Stimulated activated CD8-positive, alpha-beta memory T cell treated with anti-CD3 and anti-CD28 coated beads, Interleukin-12 subunit alpha, Interleukin-12 subunit beta, amount 100 ng/mL, for 1 hour (primary cell): ENCODE results near the gene OR9Q1.

ENCODE experiments used
- DNase-seq: peaks from one replicate; pipeline ENCODE4 v3.0.0-alpha.2; 2020; ENCODE audit warnings: low read depth

Gene OR9Q1

DNA sequence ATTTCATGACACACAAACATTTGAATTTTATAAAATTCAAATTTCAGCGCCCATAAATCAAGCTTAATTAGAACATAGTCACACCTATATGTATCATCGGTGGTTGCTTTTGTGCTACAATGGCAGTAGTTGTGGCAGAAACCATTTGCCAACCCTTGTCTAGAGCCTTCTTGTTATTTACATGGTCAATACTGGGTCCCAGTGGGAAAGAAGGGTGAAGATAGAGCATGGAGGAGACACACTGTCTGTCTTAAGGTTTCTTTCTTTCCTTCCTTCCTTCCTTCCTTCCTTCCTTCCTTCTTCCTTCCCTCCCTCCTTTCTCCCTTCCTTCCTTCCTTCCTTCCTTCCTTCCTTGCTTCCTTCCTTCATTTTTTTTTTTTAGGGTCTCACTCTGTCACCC is 10.8 kb downstream of the OR9Q1 start:
- DNase-seq, result no peak

GRCh38 chr11:58039589-58039988 is 15.9 kb downstream of the OR9Q1 start:
- DNase-seq, result no peak

DNA sequence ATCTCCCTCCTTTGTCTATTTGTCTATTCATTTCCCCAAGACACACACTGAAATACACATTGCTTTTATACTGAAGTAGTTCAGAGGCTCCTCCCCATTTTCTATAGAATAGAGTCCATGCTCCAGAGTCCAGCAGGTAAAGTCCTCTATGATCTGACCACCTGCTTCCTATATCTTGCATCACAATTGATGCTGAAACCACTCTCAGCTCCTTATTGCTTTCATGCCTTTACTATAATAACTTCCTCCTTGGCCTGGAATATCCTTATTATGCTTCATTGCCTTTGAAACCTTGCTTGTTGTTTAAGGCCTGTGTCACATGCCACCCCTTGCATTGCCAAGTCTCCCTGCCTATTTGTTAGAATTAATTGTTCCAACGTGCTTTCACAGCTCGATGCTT is 19.7 kb downstream of the OR9Q1 start:
- DNase-seq, result no peak

DNA sequence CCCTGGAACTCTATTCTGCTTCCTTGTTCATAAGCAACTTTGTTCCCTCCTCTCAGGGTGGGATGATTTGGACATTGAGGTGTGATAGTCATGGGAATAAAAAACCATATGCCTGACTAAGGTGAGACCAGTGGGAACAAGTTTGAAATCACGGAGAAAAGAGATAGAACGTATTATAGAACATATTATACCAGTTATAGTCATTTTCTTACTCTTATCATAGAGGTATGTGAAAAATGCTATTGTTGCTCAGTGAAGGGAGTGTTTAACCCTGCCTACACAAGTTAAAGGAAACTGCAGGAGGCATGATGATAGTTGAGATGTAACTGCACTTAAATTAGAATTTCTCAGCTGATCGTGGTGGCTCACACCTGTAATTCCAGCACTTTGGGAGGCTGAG is 22.6 kb downstream of the OR9Q1 start:
- no peak for DNase-seq

DNA sequence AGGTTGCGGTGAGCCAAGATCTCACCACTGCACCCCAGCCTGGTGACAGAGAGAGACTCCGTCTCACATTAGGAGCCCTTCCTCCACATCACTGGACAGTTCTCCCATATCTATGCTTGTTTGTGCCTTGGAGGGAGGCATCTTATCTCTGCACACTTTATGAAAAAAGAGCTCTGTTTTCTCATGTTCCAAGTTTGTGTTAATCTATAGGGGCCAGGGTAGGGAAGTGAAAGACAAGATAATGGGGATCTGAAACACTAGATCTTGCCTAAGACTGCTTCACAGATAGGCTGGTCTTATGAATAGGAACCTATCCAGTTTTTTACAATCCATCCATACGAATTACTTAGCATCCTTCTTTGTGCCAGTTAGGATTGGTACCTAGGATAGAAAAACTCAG is 24.1 kb downstream of the OR9Q1 start:
- DNase-seq, result no peak

- no peak for DNase-seq
Observed at GRCh38 chr11:58055806-58056401, 32.2 kb downstream of the OR9Q1 start.

DNA sequence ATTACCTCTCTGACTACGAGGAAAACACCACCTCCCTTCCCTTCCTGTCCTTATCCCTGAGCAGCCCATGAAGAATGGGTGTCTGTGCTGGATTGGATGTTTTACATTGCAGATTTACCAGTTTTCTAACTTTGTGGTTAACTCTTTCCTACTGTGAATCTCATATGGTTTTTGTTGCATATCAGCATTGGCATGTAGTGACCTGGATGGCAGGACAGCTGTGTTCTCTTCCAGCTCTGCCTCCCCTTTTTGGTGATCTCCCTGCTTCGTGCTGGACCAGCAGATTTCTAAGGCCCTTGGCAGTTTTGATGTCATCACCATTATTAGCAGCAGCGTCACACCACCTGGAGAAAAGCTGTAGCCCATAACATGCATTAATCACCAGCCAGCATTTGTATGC is 33.8 kb downstream of the OR9Q1 start:
- no peak for DNase-seq

DNA sequence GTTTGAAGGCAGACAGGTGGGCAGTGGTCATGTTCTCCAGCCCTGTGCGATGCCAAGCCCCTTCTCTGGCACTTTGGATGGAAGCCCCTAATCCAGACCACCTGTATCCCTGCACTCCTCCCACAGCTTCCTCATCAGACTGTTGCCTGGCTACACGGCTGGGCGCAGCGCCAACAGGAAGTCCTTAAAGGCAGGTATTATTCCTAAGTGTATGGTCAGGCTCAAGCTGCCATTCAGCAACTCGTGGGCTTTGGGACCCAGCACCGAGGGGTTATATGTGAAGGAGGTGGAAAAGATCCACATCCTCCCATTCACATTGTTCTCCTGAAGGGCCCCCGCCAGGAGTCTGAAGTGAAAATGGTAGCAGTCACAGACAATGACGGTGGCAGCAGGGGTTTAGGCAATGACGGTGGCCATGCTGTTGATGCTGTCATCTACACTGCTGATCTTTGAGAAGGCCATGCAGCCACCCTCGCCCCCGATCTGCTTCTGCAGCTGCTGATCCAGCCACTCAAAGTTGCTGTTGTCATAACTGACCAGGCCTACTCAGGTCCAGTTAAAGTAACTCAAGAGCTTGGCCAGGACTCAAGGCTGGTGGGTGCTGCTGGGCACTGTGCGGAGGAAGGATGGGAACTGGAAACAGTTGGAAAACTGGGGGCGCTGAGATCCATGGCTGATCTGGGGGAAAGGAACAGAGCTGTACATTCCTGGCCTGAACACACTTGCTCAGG is 34.8 kb downstream of the OR9Q1 start:
- no peak for DNase-seq

DNA sequence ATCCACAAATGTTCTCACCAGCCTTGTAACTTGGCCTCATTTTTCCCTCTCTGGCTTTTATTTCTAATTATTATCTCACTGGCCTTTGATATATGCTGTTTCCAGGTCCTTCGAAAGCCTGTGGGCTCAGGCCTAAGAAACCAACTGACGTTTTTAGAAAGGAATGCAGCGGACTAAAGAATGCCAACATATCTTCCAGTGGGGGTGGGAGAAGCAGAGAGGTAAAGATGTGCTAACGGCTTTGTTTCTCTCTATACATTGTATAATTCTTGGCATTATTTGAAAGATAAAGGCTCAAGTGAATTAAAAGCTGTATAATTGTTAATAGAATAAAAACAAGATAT is 35.3 kb downstream of the OR9Q1 start:
- DNase-seq, result no peak

DNA sequence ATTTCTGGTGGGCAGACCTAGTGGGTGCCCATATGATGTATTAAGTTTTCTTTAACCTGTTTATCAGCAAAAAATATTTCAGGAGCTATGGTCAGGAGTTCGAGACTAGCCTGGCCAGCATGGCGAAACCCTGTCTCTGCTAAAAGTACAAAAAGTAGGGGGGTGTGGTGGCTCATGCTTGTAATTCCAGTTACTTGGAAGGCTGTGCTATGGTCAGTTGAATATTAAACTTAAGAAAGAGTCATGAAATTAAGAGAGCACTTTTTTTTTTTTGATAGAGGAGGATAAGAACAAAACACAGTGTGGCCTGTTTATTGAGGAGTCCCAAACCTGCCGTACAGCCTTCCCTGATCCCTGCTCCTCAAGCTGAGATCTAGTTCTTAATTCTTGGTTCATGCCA is 36.9 kb downstream of the OR9Q1 start:
- no peak for DNase-seq

- no peak for DNase-seq
Observed at GRCh38 chr11:58060939-58061672, 37.4 kb downstream of the OR9Q1 start.

GRCh38 chr11:58061813-58062212 is 38.1 kb downstream of the OR9Q1 start:
- no peak for DNase-seq

DNA sequence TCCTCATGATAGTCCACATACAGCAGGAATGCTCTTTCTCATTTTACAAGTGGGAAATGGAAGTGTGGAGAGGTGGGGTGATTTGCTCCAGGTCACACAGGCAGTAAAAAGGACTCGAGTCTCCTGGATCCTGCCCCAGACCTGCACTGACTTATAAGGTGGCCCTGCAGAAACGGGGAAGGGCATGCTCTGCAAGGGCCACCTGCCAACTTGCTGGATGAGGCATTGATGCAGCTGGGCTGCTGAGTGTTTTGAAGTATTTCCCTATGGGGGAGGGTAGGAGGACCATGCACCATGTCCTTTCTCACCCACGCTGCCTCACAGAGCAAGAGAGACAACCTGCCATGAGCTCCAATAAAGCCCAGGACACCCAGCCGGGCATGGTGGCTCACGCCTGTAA is 44.0 kb downstream of the OR9Q1 start:
- DNase-seq, result no peak

- DNase-seq, result no peak
Observed at GRCh38 chr11:58068655-58069054, 45.0 kb downstream of the OR9Q1 start.

DNA sequence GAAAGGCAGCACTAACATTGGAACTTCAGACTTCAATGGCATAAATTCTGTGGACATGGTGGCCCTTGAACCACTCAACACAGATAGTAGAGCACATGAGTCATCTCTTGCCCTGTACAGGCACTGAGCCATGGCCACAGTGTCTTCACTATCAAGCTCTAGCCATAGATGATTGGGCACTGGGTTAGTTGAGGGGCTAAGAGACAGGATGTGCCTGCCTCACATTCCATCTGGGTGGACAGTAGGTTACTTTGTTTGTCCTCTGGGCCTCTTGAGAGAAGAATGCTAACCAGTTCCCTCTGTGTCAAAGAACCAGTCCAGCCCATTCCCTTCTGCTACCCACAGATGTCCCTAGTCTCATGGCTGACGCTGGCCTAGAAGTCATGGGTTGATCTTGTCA is 46.9 kb downstream of the OR9Q1 start:
- no peak for DNase-seq

- no peak for DNase-seq
Observed at GRCh38 chr11:58075781-58076180, 52.1 kb downstream of the OR9Q1 start.

- no peak for DNase-seq
Observed at GRCh38 chr11:58086528-58086927, 62.8 kb downstream of the OR9Q1 start.

GRCh38 chr11:58097437-58097836 is 73.8 kb downstream of the OR9Q1 start:
- DNase-seq, result no peak

DNA sequence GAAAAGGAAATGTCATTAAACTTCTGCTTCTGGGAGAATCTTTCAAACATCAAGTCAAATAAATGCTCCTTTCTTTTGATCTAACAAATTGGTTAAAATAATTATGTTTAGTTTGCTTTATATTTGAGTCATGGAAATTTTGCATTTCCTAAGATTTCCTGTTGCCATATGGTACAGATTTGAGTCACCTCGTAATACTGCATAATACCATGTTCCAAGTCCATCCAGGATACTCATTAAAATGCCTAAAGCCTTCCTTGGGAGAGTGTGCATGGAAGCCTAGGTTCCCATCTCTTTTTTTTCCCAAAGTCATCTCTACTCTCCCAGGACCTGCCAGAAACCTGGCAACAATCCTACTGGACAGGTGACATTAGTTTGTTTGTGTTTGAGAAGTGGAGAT is 97.4 kb downstream of the OR9Q1 start:
- no peak for DNase-seq

DNA sequence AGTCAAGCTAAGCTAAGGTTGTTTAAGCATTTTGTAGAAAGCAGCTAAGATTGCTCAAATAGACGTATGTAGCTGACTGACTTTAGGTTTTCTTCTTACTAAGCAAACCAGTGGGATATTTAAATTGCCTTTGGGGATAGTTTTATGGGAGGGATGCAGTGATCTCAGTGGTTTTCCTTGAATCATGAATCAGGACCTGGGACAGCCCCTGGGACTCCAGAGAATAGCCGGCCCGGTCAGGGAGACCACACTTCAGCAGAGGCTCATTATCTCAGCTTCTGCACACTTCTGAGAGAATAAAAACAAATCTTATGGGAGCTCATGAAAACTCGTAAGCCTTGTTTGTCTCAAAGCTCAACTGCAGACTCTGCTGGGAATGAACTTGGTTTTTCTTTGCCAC is 101.8 kb downstream of the OR9Q1 start, which contains the start of gene OR9I1:
Gene OR9I1 (minus strand): TSS at position 62 of the 400 bp plus-strand sequence. CDS start 6,086 bp downstream, outside the sequence.
- no peak for DNase-seq

DNA sequence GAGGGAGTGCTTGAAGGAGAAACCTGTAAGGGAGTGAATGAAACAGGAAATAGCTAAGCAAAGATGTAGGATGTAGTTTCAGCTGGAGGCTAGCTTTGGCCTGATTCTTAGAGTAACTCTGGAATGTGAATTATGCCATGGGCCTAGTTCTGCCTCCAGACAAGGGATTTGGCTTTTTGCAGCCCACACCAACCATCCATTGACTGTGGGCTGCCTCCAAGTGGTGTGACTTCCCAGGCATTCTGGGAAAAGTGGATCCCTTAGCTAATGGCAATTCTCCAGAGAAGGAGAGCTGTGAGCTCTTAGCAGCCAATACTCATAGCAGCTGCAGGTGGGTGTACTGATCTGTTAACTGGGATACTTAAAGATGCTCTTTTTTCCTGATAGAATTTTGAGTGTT is 103.7 kb downstream of the OR9Q1 start:
- DNase-seq, result no peak

DNA sequence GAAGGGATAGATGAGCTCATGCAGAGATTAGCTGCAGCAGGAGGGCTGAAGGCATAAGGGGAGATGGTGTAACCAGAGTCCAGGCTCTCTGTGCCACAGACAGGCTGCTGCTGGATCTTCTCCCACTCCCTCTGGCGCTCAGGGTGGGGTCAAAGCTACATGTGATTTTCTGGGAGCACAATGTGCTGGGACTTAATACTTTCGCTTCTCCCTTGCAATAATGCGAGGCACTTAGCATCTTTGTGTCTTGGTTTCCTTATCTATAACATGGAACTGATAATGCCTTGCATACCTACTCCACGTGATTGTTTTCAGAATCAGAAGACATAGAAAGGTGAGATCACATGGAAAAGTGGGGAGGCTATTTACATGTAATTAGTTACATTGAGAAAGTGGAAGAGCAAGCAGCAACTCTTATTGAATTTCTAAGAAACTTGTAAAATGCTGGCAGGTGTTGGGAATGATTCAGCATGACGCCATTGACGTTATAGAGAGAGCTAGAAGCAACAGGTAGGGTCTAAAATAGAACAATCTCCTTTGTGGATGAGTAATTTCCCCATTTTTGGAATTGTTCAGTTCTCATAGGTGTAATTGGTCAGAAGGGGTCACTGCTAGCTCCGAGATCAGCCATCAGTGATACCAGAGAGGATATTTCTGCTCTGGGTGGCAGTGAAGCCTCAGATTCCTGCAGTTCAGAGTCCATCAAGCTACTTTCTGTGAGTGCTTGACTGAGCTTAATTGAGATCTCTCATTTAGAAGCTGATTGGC is 109.8 kb downstream of the OR9Q1 start:
- DNase-seq, result no peak

DNA sequence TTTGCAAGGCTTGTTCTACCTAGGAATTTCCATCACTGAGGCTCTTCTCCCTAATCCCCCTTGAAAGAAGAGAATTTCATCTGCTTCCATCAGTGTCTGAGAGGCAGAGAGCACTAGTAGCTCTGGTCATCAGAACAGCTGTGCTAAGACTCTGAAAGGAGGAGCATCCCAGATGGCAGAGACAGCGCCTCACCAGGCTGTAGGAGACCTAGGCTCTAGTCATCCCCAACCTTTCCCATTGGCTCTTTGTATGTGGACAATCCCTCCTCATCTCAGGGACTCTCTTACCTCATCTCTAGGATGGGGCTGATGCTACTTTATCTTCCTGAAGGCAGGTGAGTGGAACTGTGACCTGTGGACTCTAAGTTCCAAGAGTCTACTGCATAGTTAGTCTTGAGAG is 110.5 kb downstream of the OR9Q1 start:
- DNase-seq, result no peak
